ENCODE data around the gene B2M. TPM values are rescaled to one million over a fixed set of nuclear protein-coding genes. Genes with fewer than 3 reads are reported as not detected.

B2M gene
- total and polyA plus RNA-seq, 10 of the 15 experiments (the other 5 are each of a cell fraction or from before 2014, with no cell fraction given) = 2,901 to 22,794 (median 8,374) TPM

GRCh38 chr15:44713006-44713966, 2.0 kb downstream of the B2M start (continued):
- TF ChIP-seq NKRF (conservative IDR thresholded peaks at IDR 0.05) (no peak), RUNX3 (IDR thresholded peaks at IDR 0.05; ENCODE audit: low read length) (no peak), ZBTB33 (IDR thresholded peaks at IDR 0.05) (no peak), GABPA (IDR thresholded peaks at IDR 0.05; ENCODE audit: low read depth) (no peak), CBX3 (IDR thresholded peaks at IDR 0.05; ENCODE audit: borderline replicate concordance, low read depth) (no peak), POLR2AphosphoS5 (IDR thresholded peaks at IDR 0.05; ENCODE audit: low read length) (peak; percentile 86), CUX1 (IDR thresholded peaks at IDR 0.05; ENCODE audit: insufficient replicate concordance, low read depth, low read length) (no peak), POLR2AphosphoS2 (IDR thresholded peaks at IDR 0.05; ENCODE audit: low read depth, low read length) (peak; percentile 63; the same call in 1 of the 2 replicates), CREM (IDR thresholded peaks at IDR 0.05; ENCODE audit: low read depth) (no peak), ZBED1 (IDR thresholded peaks at IDR 0.05; ENCODE audit: borderline replicate concordance) (no peak), LARP7 (IDR thresholded peaks at IDR 0.05) (peak; percentile 74; the same call in 1 of the 2 replicates), NBN (IDR thresholded peaks at IDR 0.05) (no peak), NR2C2 (IDR thresholded peaks at IDR 0.05; ENCODE audit: borderline replicate concordance, control insufficient read depth, insufficient read length, low read depth) (no peak), MYC (IDR thresholded peaks at IDR 0.05; ENCODE audit: insufficient read depth, insufficient read length, insufficient replicate concordance, low read length, severe bottlenecking) (no peak), SMAD1 (IDR thresholded peaks at IDR 0.05; ENCODE audit: low read depth, partially characterized antibody) (no peak), NFYB (IDR thresholded peaks at IDR 0.05; ENCODE audit: insufficient read depth, low read depth, low read length) (no peak), MEF2A (IDR thresholded peaks at IDR 0.05; ENCODE audit: insufficient read depth, low read depth, low read length) (no peak)
